ENCODE measurements around the gene TIMM17B.

- peak in 2 of 3 donors; percentile 47 to 61 for TF ChIP-seq CTCF (IDR thresholded peaks at IDR 0.05)
- no peak for TF ChIP-seq POLR2A (IDR thresholded peaks at IDR 0.05)
These were observed 48.2 kb upstream of the TIMM17B start for GRCh38 chrX:48945517-48946348.

Data from breast epithelium (tissue), 3 donors.